ENCODE results near the gene PTCD3. TPM values are rescaled to one million over a fixed set of nuclear protein-coding genes. Genes with fewer than 3 reads are reported as not detected.

The PTCD3 gene
- 100 to 1,000 TPM in 2 of 8 experiments, 10 to 100 TPM in 6; 61.9 to 178 (median 83.4) TPM for total RNA-seq

DNA sequence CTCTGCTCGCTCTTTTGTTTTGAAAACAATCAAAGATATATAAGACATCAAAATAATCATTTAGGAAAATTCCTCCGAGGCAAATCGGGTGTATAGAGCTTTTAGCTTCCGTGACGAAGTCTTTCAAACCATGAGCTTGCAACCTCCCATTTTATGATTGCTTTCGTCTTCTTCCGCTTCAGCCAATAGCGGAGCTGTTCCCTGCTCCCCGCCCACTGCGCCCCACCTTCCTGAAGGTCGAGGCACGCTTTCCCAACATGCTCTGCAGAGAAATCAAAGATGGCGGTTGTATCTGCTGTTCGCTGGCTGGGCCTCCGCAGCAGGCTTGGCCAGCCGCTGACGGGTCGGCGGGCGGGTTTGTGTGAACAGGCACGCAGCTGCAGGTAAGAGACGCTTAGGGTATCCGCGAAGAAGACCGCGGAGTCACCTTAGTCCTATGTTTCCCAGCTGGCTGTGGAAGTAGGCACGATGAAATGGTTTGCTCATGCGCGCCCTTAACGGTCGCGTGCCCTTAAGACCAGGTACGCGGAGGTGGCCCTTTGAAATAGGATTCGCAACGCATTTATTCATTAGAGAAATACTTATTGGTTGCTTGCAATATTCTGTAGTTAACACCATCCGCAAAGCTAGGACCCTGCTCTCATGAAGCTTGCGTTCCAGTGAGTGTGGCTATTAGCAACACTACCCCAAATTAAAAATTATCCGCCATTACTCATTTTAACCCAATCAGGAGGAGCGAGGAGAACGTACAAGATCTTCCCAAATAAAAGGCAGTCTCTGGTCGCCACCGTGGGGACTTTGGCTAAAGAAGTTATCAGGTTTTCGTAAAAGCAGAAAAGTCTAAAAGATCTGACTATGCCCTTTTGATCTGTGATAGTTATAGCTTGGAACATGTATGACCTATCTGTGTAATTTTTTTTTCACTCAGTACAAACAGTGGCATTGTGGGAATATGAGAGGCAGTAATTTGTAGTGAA, at the start of gene PTCD3:
Gene PTCD3, plus strand, starts transcription at position 267 of the 977 bp plus-strand sequence. Its CDS starts 13 bp downstream, at position 280.
- peak; percentile 84 to 90 (median 86) for ATAC-seq (replicated peaks in 6 of 8)
- peak within 1 kb of the TSS; percentile 92 to 97 for H3K27ac ChIP-seq
- H3K4me1 ChIP-seq (replicated peaks in 1 of 2), result peaks cover 5 to 14% of the 10 kb centered on the region in 2 donors
- H3K4me3 ChIP-seq, result peak within 1 kb of the TSS; percentile 78 to 97 (median 89)
- in situ Hi-C loops (cut with MboI; ENCODE audit: low pct_unique_long_range_greater_than_20kb in 2 of 9, low sequenced_read_pairs in 9 of 9, unreplicated experiment in 9 of 9), result no loop called here
- WGBS, 10 experiments, result 0 to 5% (median 1%) methylated on average over 2 to 37 of the region's 44 CpGs; no CpG with 5 or more reads in 2 of the 10 experiments

DNA sequence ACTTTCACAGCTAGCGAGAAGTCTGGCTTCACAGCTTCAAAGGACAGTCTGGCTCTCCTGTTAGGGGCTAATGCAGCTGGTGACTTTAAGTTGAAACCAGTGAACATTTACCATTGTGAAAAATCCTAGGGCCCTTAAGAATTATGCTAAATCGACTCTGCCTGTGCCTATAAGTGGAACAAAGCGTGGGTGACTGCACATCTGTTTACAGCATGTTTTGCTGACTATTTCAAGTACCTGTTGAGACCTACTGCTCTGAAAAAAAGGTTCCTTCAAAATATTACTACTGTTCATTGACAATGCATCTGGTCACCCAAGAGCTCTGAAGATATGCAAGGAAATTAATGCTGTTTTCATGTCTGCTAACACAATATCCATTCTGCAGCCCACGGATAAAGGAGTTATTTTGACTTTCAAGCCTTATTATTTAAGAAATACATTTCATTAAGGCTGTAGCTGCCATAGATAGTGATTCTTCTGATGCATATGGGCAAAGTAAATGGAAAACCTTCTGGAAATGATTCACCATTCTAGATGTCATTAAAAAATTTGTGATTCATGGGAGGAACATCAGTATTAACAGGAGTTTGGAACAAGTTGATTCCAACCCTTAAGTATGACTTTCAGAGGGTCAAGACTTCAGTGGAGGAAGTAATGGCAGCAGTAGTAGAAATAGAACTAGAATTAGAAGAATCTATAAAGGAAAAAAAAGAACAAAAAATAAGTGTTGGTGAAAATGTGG, 49.3 kb upstream of the PTCD3 start:
- no peaks in the 10 kb centered on the region for H3K4me1 ChIP-seq (replicated peaks in 1 of 2)
- 12 to 100% (median 75%) methylated on average over 1 to 4 of the region's 4 CpGs for WGBS, 10 experiments
- no peak overlapping the region for H3K27ac ChIP-seq
- ATAC-seq (replicated peaks in 6 of 8), result peak in 2 of 8 experiments; percentile 57 to 72
- no peak overlapping the region for H3K4me3 ChIP-seq
- in situ Hi-C loops (cut with MboI; ENCODE audit: low pct_unique_long_range_greater_than_20kb in 2 of 9, low sequenced_read_pairs in 9 of 9, unreplicated experiment in 9 of 9), result no loop called here

DNA sequence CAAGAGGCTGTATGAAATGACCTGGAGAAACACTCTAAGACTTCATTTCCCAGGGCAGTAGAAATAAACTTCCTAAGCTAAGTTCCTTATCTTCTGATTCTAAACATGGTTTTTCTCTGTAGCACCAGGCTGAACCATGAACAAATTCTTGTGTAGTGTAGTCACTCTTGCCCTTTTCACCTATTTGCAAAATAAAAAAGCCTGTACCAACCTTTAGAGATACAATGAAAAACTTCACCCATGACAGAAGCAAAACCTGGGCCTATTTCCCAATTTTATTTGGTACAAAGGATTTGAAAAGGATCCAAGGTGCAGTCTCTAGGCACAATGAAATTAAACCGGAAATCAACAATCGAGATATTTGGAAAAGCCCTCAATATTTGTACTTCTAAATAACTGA, 44.0 kb upstream of the PTCD3 start:
- ATAC-seq (replicated peaks in 6 of 8), result no peak
- Histone ChIP-seq H3K27ac (no peak overlapping the region), H3K4me1 (replicated peaks in 1 of 2) (no peaks in the 10 kb centered on the region), H3K4me3 (no peak overlapping the region)
- in situ Hi-C loops (cut with MboI; ENCODE audit: low pct_unique_long_range_greater_than_20kb in 2 of 9, low sequenced_read_pairs in 9 of 9, unreplicated experiment in 9 of 9), result no loop called here
- WGBS, 10 experiments, result 40 to 100% (median 92%) methylated on average over 2 of the region's 2 CpGs

DNA sequence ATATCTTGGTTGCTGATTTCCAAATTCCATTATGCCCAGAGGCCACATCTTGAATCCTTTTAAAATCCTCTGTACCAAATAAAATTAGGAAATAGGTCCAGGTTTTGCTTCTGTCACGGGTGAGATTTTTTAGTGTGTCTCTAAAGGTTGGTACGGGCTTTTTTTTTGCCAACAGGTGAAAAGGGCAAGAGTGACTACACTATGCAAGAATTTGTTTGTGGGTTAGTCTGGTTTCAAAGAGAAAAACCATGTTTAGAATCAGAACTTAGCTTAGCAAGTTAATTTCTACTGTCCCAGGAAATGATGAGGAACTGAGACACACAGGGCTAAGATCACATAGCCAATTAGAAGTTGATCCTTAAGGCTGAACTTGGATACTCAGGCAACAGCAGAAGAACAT, 42.0 kb upstream of the PTCD3 start:
- 24 to 100% (median 94%) methylated on average over 2 of the region's 2 CpGs; no CpG with 5 or more reads in 1 of the 10 experiments for WGBS, 10 experiments
- no peak for ATAC-seq (replicated peaks in 6 of 8)
- in situ Hi-C loops (cut with MboI; ENCODE audit: low pct_unique_long_range_greater_than_20kb in 2 of 9, low sequenced_read_pairs in 9 of 9, unreplicated experiment in 9 of 9), result no loop called here
- H3K27ac ChIP-seq, result no peak overlapping the region
- no peaks in the 10 kb centered on the region for H3K4me1 ChIP-seq (replicated peaks in 1 of 2)
- H3K4me3 ChIP-seq, result no peak overlapping the region

DNA sequence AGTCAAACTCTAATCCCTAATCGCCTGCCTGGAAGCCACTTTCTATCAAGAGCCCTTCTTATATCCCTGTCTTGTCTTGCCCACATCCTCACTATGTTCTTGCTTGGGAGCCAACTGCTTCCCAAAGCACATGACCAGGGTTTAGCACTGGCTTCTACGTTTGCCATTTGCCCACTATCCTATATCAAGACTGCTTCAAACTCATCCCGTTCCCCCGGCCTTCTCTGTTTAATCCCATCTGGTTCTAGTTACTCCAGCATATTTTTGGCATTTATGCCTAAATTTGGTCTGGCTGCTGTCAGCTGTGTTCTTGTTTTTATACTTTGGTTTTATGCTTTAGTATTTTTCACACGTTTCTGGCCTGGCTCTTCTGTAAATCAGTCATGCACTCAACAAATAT, 40.5 kb upstream of the PTCD3 start:
- H3K27ac ChIP-seq, result no peak overlapping the region
- ATAC-seq (replicated peaks in 6 of 8), result peak in 2 of 8 experiments; percentile 37 to 54
- H3K4me3 ChIP-seq, result no peak overlapping the region
- in situ Hi-C loops (cut with MboI; ENCODE audit: low pct_unique_long_range_greater_than_20kb in 2 of 9, low sequenced_read_pairs in 9 of 9, unreplicated experiment in 9 of 9), result no loop called here
- 0 to 100% (median 64%) methylated on average over 1 to 5 of the region's 5 CpGs for WGBS, 10 experiments
- H3K4me1 ChIP-seq (replicated peaks in 1 of 2), result no peaks in the 10 kb centered on the region

DNA sequence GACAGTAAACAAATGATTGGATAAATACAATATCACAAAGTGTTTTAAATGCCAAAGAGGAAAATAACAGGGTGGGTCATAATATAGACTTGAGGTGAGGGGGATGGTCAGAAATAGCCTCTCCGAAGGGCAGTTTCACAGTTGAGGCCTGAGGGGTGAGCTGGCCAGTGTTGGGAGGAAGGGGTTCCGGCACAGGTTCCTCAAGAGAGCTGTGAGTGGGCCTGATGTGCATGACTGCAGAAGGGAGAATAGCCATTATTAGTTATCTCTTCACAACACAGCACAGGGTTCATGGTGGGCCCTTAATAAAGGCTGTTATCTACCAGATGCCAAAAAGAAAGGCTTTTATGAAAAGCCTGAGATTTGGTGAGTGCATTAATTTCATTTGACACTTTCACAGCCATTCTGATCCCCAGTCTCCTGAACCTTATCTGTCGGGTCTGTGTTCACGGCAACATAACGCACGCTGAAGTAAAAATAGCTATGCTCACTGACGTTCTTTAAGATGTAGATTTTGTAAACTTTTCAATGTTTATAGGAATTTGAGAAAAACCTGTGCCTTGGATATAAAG, 39.9 kb upstream of the PTCD3 start:
- no peak for ATAC-seq (replicated peaks in 6 of 8)
- Histone ChIP-seq H3K4me1 (replicated peaks in 1 of 2) (no peaks in the 10 kb centered on the region), H3K27ac (no peak overlapping the region), H3K4me3 (no peak overlapping the region)
- WGBS, 10 experiments, result 84 to 100% (median 97%) methylated on average over 2 to 7 of the region's 7 CpGs; no CpG with 5 or more reads in 3 of the 10 experiments
- in situ Hi-C loops (cut with MboI; ENCODE audit: low pct_unique_long_range_greater_than_20kb in 2 of 9, low sequenced_read_pairs in 9 of 9, unreplicated experiment in 9 of 9), result no loop called here

DNA sequence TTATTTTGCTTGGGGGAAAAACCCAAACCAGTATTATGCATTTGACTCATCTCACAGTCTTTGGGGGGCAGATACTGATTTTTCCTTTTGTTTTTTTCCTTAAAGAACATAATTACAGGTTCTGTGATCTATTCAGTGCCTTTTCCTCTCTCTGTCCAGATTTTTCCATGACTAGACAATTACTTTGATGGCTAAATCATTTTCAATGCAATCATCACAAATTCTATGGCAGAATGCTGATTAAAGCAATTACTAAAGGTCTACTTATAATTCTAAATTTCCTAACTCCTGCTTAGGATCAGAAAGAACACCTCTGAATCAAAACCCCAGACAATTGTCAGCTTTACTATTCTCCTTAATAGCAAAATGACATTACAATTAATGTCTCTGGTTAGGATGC, 39.1 kb upstream of the PTCD3 start:
- in situ Hi-C loops (cut with MboI; ENCODE audit: low pct_unique_long_range_greater_than_20kb in 2 of 9, low sequenced_read_pairs in 9 of 9, unreplicated experiment in 9 of 9), result no loop called here
- Histone ChIP-seq H3K4me1 (replicated peaks in 1 of 2) (no peaks in the 10 kb centered on the region), H3K4me3 (no peak overlapping the region), H3K27ac (no peak overlapping the region)
- no peak for ATAC-seq (replicated peaks in 6 of 8)

DNA sequence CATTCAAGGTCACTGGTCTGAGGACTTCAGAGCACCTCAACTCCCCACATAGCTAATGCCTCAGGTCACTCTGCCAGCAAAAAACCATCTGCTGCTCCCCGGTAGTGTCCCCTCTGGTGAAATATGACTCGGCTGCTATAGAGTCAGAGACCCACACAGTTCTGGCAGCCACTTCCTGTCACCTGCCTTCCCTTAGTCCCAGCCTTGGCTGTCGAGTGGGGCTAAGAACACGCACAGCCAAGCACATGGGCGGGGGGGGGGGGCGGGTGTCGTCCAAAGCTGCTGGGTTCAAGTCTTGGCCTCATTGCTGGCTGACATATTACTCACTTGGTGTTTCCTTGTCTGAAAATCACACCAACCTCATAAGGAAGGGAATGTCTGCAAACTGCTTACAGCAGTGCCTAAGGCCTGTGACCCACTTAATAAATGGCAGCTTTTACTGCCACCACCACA, 37.9 kb upstream of the PTCD3 start:
- H3K4me3 ChIP-seq, result no peak overlapping the region
- in situ Hi-C loops (cut with MboI; ENCODE audit: low pct_unique_long_range_greater_than_20kb in 2 of 9, low sequenced_read_pairs in 9 of 9, unreplicated experiment in 9 of 9), result no loop called here
- no peak overlapping the region for H3K27ac ChIP-seq
- no peak for ATAC-seq (replicated peaks in 6 of 8)
- WGBS, 10 experiments, result 0 to 100% (median 20%) methylated on average over 1 to 5 of the region's 7 CpGs; no CpG with 5 or more reads in 7 of the 10 experiments
- no peaks in the 10 kb centered on the region for H3K4me1 ChIP-seq (replicated peaks in 1 of 2)

DNA sequence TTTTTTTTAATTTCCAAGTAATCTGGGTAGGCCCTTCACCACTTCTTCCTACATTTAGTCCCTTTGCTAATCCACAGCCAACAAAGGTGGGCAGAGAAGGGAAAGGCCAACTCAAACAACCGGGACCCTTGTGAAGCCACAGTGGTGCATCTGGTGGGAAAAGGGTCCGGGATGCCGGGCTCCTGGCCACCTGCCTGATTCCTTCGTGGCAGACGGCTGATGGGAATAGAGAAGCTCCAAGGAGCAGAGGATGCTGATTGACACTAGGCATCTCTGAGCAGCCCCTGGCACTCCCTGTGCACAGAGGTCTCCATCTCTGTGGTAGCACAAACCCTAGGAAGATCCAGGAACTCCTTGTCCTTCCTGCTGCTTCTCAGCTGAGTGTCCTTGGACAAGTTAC, 37.4 kb upstream of the PTCD3 start:
- in situ Hi-C loops (cut with MboI; ENCODE audit: low pct_unique_long_range_greater_than_20kb in 2 of 9, low sequenced_read_pairs in 9 of 9, unreplicated experiment in 9 of 9), result no loop called here
- no peak for ATAC-seq (replicated peaks in 6 of 8)

DNA sequence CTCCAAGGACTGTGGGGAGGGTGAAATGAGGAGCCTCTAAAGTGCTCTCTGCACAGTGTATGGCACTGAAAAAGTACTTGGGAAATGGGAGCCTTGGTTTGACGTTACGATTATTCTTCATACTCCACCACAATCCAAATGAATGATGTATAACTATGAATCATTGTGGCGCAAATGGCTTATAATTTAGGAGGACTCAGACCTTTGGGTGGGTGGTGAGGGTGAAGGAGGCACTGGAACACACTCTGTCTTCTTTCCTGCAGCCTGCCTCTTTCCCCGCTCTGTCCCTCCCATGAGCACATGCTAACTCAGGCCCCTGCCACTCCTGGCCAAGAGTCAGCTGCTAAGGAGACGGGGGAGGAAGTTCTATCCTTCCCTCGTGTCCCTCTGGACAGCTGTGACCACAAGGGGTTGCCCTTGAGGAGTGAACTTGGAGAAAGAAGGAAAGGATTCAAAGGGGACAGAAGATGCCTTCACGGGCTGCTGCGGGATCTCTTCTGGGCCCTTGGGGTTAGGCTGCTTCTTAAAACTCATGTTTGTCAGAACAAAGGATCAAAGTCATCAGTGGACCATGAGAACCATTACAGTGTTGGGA, 36.8 kb upstream of the PTCD3 start:
- Histone ChIP-seq H3K4me1 (replicated peaks in 1 of 2) (no peaks in the 10 kb centered on the region), H3K27ac (no peak overlapping the region), H3K4me3 (no peak overlapping the region)
- in situ Hi-C loops (cut with MboI; ENCODE audit: low pct_unique_long_range_greater_than_20kb in 2 of 9, low sequenced_read_pairs in 9 of 9, unreplicated experiment in 9 of 9), result no loop called here
- ATAC-seq (replicated peaks in 6 of 8), result peak in 1 of 8 experiments; percentile 38
- 74 to 100% (median 95%) methylated on average over 2 to 7 of the region's 8 CpGs; no CpG with 5 or more reads in 3 of the 10 experiments for WGBS, 10 experiments

More for the DNA sequence above, 37.4 kb upstream of the PTCD3 start:
- H3K27ac ChIP-seq, result no peak overlapping the region
- WGBS, 10 experiments, result 86 to 100% (median 93%) methylated on average over 1 to 4 of the region's 5 CpGs; no CpG with 5 or more reads in 5 of the 10 experiments
- H3K4me3 ChIP-seq, result no peak overlapping the region
- H3K4me1 ChIP-seq (replicated peaks in 1 of 2), result no peaks in the 10 kb centered on the region

DNA sequence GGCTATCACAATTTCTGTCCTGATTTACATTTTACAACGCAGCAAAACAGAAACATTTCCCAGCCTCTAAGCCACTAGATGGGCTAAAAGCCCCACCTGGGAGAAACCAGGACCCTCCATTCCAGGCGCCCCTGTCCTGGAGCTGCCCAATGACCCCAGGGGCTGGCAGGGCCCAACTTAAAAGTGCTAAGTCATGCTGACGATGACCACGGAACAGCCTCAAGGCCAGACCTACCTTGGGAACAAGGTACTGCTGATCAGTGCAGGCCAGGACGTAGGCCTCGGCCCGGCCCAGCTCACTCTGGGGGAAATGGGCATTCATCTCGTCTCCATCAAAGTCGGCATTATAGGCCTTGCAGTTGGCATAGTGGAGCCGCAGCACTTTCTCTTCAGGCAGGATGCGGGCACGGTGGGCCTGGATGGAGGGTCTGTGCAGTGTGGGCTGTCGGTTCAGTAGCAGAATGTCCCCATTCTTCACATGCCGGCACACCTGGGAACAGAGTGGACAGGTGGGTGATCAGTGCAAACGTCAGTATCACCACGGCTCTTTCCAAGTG, 36.2 kb upstream of the PTCD3 start:
- WGBS, 10 experiments, result 60 to 100% (median 93%) methylated on average over 1 to 10 of the region's 16 CpGs; no CpG with 5 or more reads in 3 of the 10 experiments
- Histone ChIP-seq H3K4me1 (replicated peaks in 1 of 2) (no peaks in the 10 kb centered on the region), H3K27ac (no peak overlapping the region), H3K4me3 (no peak overlapping the region)
- ATAC-seq (replicated peaks in 6 of 8), result no peak
- in situ Hi-C loops (cut with MboI; ENCODE audit: low pct_unique_long_range_greater_than_20kb in 2 of 9, low sequenced_read_pairs in 9 of 9, unreplicated experiment in 9 of 9), result loop anchor here in 1 of 9 experiments (10.0 kb wide), 1 partner anchor 245 kb away; no protein-coding TSS in a partner anchor

DNA sequence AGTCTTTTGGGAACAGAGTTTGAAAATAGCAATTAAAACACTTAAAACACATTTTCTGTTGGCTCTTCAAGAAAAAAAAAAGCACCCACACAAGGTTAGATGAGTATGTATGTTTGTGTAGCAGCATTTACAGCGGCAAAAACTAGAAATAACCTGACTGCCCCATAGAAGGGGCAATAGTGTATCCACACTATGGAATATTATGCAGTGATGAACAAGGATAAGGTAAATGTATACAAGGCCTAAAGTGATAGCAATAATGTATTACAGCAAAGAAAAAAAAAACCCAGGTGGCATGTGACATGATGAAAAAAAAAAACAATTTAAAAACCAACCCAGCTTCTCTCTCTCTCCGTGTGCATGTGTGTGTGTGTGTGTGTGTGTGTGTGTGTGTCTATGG, 35.2 kb upstream of the PTCD3 start:
- Histone ChIP-seq H3K4me1 (replicated peaks in 1 of 2) (no peaks in the 10 kb centered on the region), H3K4me3 (no peak overlapping the region), H3K27ac (no peak overlapping the region)
- 80 to 100% (median 88%) methylated on average over 1 to 2 of the region's 2 CpGs; no CpG with 5 or more reads in 1 of the 10 experiments for WGBS, 10 experiments
- ATAC-seq (replicated peaks in 6 of 8), result no peak
- in situ Hi-C loops (cut with MboI; ENCODE audit: low pct_unique_long_range_greater_than_20kb in 2 of 9, low sequenced_read_pairs in 9 of 9, unreplicated experiment in 9 of 9), result loop anchor here in 1 of 9 experiments (10.0 kb wide), 1 partner anchor 246 kb away; no protein-coding TSS in a partner anchor
